Stimulated activated CD4-positive, alpha-beta T cell treated with anti-CD3 and anti-CD28 coated beads, Interleukin-1b, Interleukin-23, amount 100 ng/mL, for 48 hours (primary cell): ENCODE measurements around the gene GZF1.

Source experiments
- DNase-seq: peaks from one replicate; pipeline ENCODE4 v3.0.0-alpha.2; 2020

GZF1 gene

DNA sequence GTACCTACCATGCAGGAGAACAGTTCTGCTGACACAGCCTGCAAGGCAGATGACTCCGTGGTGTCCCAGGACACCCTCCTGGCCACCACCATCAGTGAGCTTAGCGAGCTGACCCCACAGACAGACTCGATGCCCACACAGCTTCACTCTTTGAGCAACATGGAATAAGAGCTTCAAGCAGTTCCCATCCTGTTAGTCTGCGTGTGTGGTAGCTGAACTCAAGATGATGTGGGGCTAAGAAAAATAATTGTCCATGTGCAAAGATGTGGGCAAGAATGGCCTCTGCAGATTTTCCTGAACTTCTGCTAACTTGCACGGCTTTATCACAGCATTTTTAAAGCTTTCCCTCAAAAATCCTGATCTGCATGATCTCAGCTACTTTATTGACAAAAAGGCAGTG, 8.3 kb downstream of the GZF1 start:
- DNase-seq, result no peak

DNA sequence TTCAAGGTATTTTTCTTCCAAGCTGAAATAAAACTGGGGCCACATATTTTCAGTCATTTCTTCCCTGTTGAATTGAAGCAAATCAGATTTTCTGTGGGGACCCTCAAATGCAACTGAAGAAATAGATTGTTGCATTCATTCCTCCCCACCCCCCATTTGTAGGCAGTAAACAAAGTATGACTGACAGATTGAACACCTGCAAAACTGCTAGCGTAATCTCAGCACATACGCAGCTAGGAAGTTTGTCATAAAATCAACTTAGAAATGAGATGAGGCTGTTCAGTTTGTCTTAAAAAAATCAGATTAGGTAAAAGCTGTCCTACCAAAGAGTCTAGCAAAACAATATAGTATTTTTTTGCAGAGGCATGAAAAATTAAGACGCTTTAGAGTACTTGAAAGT, 8.9 kb downstream of the GZF1 start:
- no peak for DNase-seq

DNA sequence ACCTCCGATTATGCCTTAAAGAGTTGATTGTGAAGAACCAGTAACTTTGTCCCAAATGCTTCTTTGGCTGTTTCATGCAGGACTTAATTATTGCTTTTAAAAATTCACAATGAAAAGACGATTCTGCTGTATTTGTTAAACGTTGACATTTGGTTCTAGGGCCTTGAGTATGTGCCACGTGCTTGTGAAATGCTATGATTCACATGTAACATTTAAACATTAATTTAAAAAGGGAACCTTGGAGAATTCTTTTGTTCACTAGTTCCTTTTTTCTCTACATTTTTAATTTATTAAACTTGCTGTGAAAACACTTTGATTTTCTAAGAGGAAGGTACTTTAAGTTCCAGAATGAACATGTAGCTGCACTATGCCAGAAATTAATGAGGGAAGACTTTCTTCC, 9.5 kb downstream of the GZF1 start:
- DNase-seq, result no peak

DNA sequence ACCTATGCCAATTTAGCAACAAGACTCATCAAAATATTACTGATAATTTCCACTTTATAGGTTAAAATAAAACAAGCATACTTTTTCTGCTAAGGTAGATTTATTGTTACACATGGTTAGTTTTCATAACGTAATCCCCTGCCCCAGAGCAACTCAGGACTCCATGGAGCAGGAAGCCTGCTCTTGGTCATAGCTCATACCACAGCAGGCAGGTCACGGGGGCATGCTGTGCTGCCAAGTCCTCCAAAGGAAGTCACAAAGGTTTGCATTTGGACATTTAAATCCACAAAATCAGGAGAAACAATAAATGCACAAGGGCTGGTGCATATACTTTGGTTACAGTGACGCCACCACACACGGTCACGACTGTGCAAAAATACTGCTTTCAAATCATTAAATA, 12.5 kb downstream of the GZF1 start:
- no peak for DNase-seq

DNA sequence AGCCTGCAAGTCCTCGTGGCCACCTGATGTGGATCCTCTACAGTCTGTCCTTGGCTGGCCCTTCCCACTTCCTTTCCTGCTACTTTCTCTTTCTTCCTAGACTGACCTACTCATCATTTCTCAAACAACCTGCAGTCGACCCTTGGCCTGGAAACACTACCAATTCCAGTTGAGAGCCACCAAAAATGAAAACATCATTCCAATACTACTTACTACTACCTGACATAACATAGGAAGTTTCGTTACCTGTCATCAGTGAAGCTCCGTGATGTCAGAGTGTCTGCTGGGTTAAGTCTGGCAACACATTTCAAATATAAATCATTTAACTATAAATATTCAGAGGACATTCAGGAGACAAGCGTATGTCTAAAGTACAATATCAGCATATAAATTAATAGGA, 13.8 kb downstream of the GZF1 start:
- no peak for DNase-seq

GRCh38 chr20:23379772-23380171, 17.8 kb downstream of the GZF1 start:
- no peak for DNase-seq

GRCh38 chr20:23381876-23382275, 19.9 kb downstream of the GZF1 start:
- DNase-seq, result no peak

GRCh38 chr20:23386304-23387117, 24.5 kb downstream of the GZF1 start:
- DNase-seq, result no peak

DNA sequence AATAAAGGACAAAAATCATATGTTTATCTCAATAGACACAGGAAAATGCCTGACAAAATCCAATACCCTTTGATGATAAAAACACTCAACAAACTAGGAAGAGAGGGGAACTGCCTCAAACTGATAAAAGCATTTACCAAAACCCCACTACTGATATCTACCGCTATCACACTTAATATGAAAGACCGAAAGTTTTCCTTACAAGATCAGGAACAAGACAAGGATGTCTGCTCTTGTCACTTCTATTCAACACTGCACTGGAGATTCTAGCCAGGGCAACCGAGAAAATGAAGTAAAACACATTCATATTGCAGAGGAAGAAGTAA, 25.1 kb downstream of the GZF1 start:
- no peak for DNase-seq

GRCh38 chr20:23390091-23390774, 28.3 kb downstream of the GZF1 start:
- no peak for DNase-seq

- DNase-seq, result no peak
Observed at GRCh38 chr20:23391707-23392310, 29.8 kb downstream of the GZF1 start.

GRCh38 chr20:23393996-23394775, 32.2 kb downstream of the GZF1 start:
- no peak for DNase-seq

DNA sequence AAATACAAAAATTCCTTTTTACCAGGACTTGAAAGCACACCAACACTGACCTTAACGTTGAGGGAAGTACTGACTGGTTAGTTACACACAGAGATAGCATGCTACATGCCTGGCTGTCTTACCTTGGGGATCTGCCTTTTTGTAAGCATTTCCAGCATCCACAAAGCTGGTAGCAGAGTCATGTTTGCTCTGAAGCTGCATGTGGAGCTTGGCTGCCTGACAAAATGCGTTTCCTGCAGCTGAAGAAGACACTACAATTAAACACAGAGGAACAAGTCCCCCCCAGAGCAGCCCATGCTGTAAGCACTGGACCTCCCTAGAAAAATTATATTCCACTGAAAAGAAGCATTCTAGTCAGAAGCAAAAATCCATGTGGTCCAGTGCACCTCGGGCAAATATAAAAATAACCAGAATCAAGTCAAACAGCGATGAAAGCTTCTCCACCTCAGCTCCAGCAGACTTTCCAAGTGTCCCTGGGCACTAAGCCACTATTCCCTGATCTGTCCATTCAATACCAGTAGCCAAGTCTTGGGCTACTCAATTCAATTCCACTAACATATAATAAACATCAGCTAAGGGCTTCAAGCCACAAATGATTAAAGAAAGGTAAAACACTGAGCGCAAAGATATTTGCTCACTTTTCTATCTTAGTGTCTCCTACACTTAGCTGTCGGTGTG, 35.1 kb downstream of the GZF1 start:
- DNase-seq, result no peak

DNA sequence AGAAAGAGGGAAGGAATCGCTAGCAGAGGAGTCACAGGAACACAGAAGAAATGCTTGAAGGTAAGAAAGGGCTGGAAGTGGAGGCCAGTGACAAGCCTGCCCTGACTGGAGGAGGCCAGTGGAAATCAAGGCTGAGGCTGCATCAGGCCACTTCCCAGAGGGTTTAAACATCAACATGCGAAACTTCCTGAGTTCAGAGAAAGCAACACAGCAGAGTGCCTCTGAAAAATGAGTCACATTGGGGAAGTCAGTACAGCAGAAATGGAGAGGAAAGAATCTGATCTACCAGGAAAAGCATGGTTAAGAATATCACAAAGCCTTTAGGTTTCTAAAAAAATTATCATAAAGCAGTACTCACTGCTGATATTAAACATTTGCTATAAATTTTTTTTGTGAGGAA, 36.0 kb downstream of the GZF1 start:
- no peak for DNase-seq

GRCh38 chr20:23399568-23400241, 37.7 kb downstream of the GZF1 start:
- no peak for DNase-seq

DNA sequence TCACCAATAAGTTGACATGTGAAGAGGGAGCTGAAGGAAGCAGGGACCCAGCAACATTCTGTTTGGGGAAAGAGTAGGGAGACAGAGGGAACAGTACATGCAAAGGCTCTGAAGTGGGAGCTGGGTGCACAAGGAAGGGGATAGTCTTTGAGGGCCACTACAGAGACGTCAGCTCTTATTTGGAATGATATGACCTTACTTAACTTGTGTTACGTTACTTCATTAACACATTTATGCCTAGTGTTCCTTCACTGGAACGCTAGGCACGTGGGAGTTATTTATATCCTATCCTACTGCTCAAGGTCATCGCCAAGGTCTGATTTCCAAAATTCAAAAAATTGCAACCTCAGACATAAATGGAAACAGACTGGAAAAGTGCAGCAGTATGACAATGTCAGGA, 39.1 kb downstream of the GZF1 start:
- no peak for DNase-seq

DNA sequence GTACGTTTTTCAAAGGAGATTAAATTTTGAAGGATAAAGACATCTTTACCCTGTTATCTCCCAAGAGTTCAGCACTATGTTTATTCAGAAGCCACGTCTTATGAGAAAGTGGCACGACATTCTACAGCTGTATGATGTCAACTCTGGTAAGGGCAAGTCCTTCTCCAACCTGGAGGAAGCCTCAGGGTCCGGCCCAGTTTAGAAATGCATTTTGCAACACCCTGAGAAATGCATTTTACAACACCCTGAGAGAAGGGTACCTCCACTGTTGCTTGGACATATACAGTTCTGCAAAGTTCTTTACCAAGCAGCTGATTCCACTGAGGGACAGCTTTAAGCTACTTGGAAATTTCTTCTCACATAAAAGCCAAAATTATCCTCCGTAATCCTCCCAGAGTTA, 41.8 kb downstream of the GZF1 start:
- DNase-seq, result no peak

DNA sequence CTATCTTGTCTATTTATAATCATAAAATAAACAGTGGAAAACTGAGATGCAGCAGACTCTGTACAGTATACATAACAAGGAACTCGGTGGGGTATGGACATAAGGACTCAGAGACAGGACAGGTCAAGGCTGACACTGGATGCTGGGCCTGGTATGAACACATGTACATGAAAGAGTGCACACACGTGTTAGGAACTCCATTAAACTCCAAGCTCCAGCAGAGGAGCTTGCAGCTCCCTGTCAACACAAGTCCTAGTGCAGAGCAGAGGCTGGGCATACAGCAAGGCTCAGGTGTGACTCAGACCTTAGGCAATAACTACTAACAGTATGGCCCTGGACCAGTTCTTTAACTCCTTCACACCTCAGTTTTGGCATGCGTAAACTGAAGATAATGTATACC, 42.2 kb downstream of the GZF1 start:
- DNase-seq, result no peak

GRCh38 chr20:23406880-23407279, 44.9 kb downstream of the GZF1 start:
- DNase-seq, result no peak

DNA sequence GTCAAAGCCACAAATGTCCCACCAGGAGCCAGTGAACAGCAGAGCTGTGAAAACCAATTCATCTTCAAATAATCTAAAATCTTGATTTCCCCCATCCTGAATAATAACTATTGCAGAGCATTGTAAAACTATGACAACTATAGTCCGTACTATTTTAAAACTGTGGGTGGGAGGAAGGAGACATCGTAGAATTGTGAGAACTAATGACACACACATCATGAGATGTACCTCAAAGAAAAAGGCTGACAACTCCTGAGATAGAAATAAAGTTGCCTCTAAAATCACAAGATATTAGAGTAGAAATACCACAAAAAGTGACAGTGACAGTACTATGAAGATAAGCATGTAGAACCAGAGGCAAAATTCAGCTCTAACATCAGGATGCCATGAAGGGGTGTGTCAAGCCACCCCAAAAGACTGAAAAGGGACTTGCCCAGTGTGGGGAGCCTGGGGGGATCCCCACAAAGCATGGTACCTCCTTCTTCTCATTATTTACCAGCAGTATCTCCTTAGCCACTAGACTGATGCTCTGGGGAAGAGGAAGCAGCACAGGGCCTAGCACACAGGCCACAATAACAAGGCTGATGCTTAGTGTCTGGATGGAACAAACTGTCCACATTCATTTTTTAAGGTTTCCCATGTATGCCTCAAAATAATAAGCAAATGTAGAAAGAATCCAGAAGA, 45.9 kb downstream of the GZF1 start:
- no peak for DNase-seq

GRCh38 chr20:23408957-23409356, 47.0 kb downstream of the GZF1 start:
- DNase-seq, result no peak

- no peak for DNase-seq
Observed at GRCh38 chr20:23409800-23410199, 47.8 kb downstream of the GZF1 start.
